Vagina (tissue), 2 donors: ENCODE measurements around the gene CYP4F11.

Experiments
- POLR2A ChIP-seq, 2 donors: fragments of 450-650 bp; IDR thresholded peaks; one replicate each; pipeline ENCODE4 v1.6.1; 2017; ENCODE audit warnings: antibody characterized with exemption in 2 of 2, mild to moderate bottlenecking in 2 of 2, moderate library complexity in 2 of 2
- TF ChIP-seq, protein P1 (sequence below), 3 experiments: fragments of 450-650 bp in 2 of 3; fragments of 200-600 bp in 1 of 3; sonication (generic) in 1 of 3; IDR thresholded peaks; one replicate each; pipeline ENCODE4 v1.5.1; 2017 to 2019; ENCODE audit warnings: antibody characterized with exemption in 3 of 3, mild to moderate bottlenecking in 2 of 3, moderate library complexity in 2 of 3

DNA sequence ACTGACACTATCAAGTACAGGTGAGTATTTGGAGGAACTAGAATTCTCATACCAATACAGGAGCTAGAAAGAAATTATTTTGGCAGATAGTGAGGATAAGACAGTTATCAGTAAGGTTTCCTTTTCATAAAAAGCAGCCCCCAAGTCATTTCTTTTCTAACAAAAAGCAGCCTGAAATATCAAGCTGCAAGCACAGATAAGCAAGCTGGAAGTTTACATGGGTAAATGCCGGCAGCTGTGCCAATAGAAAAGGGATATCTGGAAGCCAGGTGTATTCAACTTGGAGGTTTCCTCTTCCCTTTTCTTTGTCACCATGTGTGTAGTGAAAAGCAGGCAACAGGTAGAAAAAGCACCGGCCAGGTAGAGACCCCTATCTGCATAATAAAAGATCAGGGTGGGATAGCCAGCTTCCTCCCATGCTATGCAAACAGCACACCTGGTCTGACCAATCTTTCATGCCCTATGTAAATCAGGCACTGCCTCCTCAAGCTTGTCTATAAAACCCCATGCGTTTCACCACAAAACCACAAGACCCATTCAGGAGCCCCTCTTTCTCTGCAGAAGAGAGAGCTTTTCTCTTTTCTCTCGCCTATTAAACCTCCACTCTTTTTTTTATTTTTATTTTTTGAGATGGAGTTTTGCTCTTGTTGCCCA, 59.4 kb downstream of the CYP4F11 start:
- TF ChIP-seq, protein P1, sequence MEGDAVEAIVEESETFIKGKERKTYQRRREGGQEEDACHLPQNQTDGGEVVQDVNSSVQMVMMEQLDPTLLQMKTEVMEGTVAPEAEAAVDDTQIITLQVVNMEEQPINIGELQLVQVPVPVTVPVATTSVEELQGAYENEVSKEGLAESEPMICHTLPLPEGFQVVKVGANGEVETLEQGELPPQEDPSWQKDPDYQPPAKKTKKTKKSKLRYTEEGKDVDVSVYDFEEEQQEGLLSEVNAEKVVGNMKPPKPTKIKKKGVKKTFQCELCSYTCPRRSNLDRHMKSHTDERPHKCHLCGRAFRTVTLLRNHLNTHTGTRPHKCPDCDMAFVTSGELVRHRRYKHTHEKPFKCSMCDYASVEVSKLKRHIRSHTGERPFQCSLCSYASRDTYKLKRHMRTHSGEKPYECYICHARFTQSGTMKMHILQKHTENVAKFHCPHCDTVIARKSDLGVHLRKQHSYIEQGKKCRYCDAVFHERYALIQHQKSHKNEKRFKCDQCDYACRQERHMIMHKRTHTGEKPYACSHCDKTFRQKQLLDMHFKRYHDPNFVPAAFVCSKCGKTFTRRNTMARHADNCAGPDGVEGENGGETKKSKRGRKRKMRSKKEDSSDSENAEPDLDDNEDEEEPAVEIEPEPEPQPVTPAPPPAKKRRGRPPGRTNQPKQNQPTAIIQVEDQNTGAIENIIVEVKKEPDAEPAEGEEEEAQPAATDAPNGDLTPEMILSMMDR (IDR thresholded peaks at IDR 0.05) = no peak
- TF ChIP-seq POLR2A (IDR thresholded peaks at IDR 0.05) = no peak
